Measurements from ENCODE around the gene PACS2.
"Not testable (repeated sequence)": the region's sequence is repeated elsewhere in the genome, so short reads cannot be mapped to it uniquely, and the experiment has no call there.

PACS2 gene

DNA sequence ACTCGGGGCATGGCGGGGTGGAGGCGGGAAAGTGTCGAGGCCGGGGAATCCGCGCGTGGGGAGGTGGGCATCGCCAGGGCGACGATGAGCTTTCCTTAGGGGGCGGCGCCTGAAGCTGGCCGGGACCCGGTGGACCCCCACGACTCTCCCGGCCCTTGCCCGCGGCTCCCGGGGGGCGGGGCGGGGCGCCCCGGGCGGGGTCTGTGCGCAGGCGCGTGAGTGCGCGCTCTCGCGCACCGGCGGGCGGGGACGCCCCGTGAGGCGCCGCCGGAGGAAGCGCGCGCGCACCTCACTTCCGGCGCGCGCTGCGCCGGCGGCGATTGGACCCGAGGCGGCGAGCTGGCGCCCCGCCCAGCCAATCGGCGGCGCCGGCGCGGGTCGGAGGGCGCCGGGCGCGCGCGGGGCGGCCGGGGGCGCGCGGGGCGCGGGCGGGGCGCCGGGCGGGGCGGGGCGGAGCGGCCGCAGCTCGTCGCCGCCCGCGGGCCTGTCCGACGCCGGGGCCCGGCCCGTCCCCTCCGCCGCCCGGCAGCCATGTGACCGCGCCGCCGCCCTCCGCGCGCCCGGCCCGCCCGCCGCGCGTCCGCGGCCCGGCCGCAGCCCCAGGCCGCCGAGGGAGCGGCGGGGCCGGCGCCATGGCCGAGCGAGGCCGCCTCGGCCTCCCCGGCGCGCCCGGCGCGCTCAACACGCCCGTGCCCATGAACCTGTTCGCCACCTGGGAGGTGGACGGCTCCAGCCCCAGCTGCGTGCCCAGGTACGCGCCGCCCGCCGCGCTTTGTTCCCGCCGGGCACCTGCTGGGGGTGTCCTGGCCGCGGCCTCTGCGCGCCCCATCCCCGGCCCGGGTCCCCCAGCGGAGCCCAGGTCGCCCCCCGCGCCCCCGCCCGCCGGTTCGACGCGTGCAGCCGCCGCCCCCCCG, at the start of gene PACS2:
PACS2 (plus strand) TSS at position 462 of the 914 bp plus-strand sequence; CDS start at position 633, 171 bp downstream.
- DNase-seq = peak; percentile 84

DNA sequence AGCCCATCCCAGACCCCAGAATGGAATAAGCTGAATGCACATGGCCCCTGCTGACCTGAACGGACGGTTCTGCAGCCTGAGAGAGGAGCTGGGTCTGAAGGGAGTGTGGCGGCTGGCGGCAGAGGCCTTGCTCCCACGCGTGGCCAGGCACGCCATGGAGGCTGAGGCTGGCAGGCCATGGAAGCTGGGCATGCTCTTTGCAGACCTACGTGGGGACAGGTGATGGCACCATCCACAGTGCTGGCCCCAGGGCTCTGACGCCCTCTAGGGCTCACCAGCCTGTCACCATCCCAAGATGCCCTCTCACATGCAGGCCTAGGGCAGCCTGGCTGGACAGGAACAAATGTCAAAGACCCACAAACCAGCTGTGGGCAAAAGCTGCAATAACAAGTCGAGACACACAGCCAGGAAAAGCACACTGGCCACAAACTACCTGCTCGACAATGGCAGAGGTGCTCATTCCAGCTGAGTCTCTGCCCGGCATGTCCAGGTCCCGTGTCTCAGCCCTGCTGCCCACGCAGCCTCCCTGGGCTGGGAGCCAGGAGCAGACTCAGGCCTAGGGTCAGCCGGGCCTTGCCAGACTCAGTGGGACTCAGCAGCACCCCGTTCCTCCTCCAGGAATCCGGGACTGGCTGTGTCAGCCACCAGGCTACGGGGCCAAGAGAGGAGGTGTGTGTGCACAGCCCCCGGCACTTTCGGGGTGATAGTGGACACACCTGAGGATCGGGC, 46.6 kb upstream of the PACS2 start:
- no peak for DNase-seq

GRCh38 chr14:105268736-105269354, 45.7 kb upstream of the PACS2 start:
- no peak for DNase-seq

- no peak for DNase-seq
Observed at GRCh38 chr14:105269405-105269804, 45.1 kb upstream of the PACS2 start.

- no peak for DNase-seq
Observed at GRCh38 chr14:105271224-105271890, 43.2 kb upstream of the PACS2 start.

DNA sequence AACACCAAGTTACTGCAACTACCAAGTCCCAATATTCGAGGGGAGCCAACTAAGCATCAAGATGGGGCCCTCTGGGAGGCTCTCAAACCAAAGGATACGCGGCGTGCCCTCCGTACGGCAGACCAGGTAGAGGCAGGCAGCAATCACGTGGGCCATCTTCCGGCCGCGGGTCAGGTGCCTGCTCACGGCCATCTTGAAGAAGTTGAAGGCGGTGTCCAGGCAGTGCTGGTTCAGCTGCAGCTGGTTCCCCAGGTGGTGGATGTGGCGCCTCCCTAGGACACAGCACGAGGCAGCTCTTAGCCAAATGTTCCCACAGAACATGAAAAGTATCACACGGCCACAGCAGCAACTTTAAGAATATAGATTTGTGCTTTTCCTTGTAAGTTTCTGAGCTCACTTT, 41.9 kb upstream of the PACS2 start:
- DNase-seq = no peak

DNA sequence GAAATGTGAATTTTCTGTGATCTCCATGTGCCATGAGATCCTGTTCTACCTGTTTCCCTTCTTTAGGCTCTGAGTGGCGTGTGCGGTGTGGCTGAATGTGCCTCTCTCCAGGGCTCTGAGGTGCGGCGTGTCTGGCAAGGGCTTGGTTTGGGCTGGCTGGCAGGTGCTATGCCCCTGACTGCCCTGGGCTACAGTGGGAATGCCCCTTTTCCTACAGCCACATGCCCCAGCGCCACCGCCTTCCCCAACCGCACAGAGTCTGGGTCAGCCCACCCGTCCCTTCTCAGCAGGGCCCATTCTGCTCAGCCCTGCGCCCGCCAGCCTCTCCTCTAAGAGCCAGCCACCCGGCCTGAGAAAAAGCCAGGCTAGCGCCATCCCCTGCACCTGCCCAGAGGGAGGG, 41.5 kb upstream of the PACS2 start:
- DNase-seq = no peak

GRCh38 chr14:105274637-105275036, 39.9 kb upstream of the PACS2 start:
- DNase-seq = no peak

DNA sequence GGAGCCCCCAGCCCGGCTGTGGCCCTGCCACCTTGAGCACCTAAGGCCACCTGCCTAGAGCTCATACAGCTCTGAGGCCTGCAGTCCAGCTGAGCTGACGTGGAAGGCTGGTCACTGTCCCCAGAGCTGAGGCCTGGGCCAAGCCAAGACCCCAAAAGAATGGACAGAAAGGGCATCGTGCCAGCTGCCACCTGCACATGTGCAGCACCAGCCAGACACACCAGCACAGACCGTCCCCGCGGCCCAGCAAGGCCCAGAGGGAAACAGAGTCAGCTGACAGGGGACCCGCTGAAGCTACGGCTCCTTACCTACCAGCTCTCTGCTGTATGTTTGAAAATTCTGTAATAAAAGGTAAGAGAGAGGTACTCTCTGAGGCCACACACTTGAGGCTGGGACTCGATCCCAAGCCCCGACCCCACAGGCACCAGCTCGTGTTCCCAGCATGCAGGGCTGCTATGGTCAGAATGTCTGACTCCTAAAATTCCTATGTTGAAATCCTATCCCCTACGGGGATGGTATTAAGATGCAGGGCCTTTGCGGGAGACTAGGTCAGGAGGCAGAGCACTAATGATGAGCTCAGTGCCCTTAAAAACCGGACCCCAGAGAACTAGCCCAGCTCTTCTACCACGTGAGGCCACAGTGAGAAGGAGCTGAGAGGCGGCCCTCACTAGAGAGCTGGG, 39.1 kb upstream of the PACS2 start:
- peak; percentile 78 for DNase-seq

DNA sequence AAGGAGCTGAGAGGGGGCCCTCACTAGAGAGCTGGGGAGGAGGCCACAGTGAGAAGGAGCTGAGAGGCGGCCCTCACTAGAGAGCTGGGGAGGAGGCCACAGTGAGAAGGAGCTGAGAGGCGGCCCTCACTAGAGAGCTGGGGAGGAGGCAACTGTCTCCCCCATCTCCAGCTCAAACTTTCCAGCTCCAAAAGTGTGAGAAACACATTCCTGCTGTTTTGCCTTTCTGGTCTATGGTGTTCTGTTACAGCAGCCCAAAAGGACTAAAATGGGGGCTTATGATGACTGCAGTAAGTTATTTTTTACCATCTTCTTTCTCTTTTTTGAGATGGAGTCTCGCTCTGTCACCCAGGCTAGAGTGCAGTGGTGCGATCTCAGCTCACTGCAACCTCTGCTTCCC, 37.1 kb upstream of the PACS2 start:
- DNase-seq = not testable (repeated sequence)

DNA sequence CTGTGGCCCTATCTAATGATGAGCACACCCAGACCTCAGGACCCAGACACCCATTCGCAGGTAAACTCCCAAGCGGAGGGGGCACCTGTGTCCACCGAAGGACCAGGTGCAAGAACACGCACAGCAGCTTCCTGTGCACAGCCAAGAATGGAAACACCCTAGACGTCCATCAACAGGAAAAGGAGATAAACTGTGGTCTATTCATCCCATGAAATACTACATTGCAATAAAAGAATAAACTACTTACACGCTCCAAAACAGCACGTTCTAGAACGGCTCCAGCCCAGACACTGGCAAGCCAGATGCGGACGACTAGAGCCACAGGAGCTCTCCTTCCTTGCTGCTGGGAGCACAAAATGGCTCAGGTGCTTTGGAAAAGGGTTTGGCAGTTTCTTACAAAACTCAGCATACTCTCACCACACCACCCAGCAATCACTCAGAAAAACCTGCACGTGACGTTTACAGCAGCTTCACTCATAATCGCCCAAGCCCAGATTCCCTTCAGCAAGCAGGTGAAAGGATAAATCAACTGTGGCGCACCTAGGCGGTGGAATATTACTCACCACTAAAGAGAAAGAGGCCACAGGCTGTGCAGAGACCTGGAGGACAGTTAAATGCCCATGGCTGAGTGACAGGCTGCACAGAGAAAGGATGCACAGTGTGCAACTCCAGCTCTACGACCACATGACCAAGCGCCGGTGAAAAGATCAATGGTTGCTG, 34.7 kb upstream of the PACS2 start:
- no peak for DNase-seq

- DNase-seq = no peak
Observed at GRCh38 chr14:105280525-105280924, 34.0 kb upstream of the PACS2 start.

DNA sequence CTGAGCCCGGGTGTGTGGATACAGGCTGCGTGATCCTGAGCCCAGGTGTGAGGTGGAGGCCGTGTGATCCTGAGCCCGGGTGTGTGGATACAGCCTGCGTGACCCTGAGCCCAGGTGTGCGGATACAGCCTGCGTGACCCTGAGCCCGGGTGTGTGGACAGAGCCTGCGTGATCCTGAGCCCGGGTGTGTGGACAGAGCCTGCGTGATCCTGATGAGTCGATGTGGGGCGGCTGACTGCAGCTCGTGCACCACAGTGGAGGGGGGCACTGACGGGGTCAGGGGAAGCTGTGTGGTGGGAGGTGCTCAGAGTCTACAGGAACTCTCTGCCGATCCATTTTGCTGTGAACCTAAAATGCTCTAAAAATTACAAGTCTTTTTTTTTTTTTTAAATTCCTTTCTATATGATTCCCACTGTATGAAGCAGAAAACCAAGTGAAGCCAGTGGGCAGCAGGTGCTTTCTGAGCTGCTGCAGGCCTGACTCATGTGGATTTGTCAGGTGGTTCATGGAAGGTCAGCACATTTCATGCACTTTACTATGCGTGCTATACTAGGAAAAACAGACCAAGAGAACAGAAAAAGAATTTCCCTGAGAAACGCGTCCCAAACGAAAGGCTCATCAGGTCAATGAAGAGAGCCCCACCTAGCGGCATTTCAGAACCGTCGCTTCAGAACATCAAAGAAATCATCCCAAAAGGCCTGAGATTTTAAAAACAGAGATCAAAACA, 33.0 kb upstream of the PACS2 start:
- DNase-seq = peak; percentile 67

GRCh38 chr14:105282098-105282725, 32.3 kb upstream of the PACS2 start:
- no peak for DNase-seq

GRCh38 chr14:105283028-105283427, 31.5 kb upstream of the PACS2 start:
- no peak for DNase-seq

DNA sequence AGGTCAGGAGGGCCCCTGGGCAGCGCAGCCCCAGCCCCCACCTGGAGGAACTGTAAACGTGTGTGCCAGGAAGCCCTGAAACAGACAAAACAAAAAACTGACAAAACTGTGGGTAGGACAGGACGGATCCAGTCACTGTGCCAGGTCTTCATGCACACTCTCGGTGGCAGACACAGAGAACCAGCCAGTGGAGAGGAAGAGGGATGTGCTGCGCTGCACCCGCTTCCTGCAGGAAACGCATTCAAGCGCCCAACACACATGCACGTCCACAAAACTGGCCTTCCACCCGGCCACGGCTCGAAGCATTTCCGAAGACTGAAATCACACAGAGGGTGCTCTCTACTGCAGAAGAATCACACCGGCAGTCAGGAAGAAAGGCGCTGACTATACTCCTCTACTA, 30.6 kb upstream of the PACS2 start:
- no peak for DNase-seq

GRCh38 chr14:105285174-105285573, 29.4 kb upstream of the PACS2 start:
- no peak for DNase-seq

DNA sequence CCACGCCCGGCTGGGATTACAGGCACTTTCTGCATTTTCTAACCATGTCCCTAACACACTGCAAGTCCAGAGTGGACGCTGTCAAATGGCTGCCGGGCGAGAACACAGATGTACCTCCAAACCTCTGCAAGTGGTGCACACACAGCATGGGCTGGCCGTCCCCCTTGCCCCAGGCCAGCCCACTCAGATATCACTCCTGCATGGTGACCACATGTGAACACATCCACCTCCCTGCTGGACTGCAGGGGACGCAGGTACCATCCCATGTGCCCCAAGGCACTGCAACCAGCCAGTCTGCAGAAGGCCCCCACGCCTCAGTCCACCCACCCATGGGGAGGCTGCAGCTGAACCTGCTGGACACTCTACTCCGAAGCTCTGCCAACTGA, 27.8 kb upstream of the PACS2 start:
- no peak for DNase-seq

DNA sequence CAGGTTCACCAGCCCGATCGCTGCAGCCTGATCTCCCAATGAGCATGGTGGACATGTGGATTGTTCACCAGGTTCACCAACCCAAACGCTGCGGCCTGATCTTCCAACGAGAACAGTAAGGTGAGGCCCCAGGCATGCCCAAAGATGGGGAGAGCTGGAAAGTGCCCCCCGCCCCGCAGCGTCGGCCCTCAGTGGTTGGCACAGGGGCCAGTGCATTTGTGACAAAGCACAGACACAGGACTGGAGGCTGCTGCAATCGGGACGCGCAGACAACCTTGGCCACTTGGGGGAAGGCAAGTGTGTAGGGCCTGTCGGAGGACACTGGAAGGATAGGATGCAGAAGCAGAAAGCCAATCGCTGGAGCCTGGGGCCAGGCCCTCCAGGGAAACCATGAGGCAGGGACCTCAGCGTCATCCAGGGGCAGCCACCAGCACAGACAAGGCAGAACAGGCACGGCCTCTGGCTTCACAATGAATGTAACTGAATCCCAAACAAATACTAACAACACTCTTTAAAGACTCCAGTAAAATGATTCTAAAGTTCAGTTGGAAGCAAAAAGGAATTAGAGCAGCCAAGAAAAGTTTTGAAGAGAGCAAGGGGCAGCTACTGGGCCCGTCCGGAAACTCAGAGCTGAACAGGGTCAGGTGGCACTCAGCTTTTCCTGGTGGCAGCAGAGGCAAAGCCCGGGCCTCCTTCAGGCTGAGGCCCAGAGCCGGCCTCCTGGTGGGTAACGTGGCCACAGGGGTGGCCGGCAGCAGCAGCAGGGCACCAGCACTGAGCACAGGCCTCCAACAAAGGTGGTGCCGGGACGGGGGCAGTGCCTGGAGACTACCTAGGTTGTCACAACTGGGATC, 27.1 kb upstream of the PACS2 start:
- no peak for DNase-seq

GRCh38 chr14:105288936-105289335, 25.6 kb upstream of the PACS2 start:
- DNase-seq = not testable (repeated sequence)
